Erythroblast (primary cell): ENCODE data around the gene GSTA3.

Experiments
- GATA1 ChIP-seq: IDR thresholded peaks from 2 replicates; pipeline ENCODE4 v1.6.1; 2011; ENCODE audit warnings: low read depth, mild to moderate bottlenecking, control low read depth, low read length, moderate library complexity
- POLR2A ChIP-seq: IDR thresholded peaks from 2 replicates; pipeline ENCODE4 v1.6.1; 2011; ENCODE audit warnings: mild to moderate bottlenecking, low read length

GRCh38 chr6:52953911-52954839 is 44.7 kb upstream of the GSTA3 start:
- TF ChIP-seq POLR2A (no peak), GATA1 (no peak)
